BE2C (cell line): ENCODE measurements around the gene RBM27. TPM values are rescaled to one million over a fixed set of nuclear protein-coding genes. Genes with fewer than 3 reads are reported as not detected.
"Not testable (repeated sequence)": the region's sequence is repeated elsewhere in the genome, so short reads cannot be mapped to it uniquely, and the experiment has no call there.

ENCODE experiments used
- DNase-seq: peaks from one replicate; pipeline ENCODE4 v3.0.0-alpha.2; 2020
- H3K27me3 ChIP-seq: fragments of 250-450 bp; sonication (Bioruptor Pico); 2 replicates; pipeline ENCODE4 v1.5.1; 2020; ENCODE audit warnings: mild to moderate bottlenecking
- H3K36me3 ChIP-seq: fragments of 250-450 bp; sonication (Bioruptor Pico); 2 replicates; pipeline ENCODE4 v1.5.1; 2020; ENCODE audit warnings: mild to moderate bottlenecking
- H3K4me1 ChIP-seq: fragments of 250-450 bp; sonication (Bioruptor Pico); 2 replicates; pipeline ENCODE4 v1.5.1; 2020
- H3K4me3 ChIP-seq: 2 replicates; pipeline ENCODE4 v1.5.1; 2011; ENCODE audit warnings: low read depth, low read length
- H3K9me3 ChIP-seq: fragments of 250-450 bp; sonication (Bioruptor Pico); 2 replicates; pipeline ENCODE4 v1.5.1; 2020
- CTCF ChIP-seq: IDR thresholded peaks from 2 replicates; pipeline ENCODE4 v1.5.1; 2012; ENCODE audit warnings: mild to moderate bottlenecking, low read depth, low read length
- polyA plus RNA-seq: library from polyadenylated mRNA; unstranded; fragments of >200 nt; gene quantifications from one replicate; pipeline ENCODE4 v1.2.1, GENCODE V29; 2012; ENCODE audit warnings: low read depth, missing spikeins; ENCODE audit not compliant: insufficient read length, insufficient read depth

Gene RBM27
- 13.3 TPM for polyA plus RNA-seq

GRCh38 chr5:146203011-146203871 lies at the start of gene RBM27:
Gene RBM27 (plus strand): TSS chr5:146203605. CDS start chr5:146203766, 161 bp downstream.
- peak; percentile 94 for DNase-seq
- Histone ChIP-seq H3K4me1 (no peaks in the 10 kb centered on the region), H3K9me3 (no peaks in the 10 kb centered on the region), H3K27me3 (no peaks in the 10 kb centered on the region), H3K36me3 (no peaks in the 10 kb centered on the region), H3K4me3 (peak within 1 kb of the TSS; percentile 73)
- no peak for TF ChIP-seq CTCF

- peaks cover 99% of the 10 kb centered on the region for H3K36me3 ChIP-seq
- no peak for TF ChIP-seq CTCF
Observed at GRCh38 chr5:146158255-146158654, 45.1 kb upstream of the RBM27 start.

GRCh38 chr5:146164382-146164781 lies 39.0 kb upstream of the RBM27 start:
- no peak for TF ChIP-seq CTCF

More at GRCh38 chr5:146158255-146158654, 45.1 kb upstream of the RBM27 start:
- Histone ChIP-seq H3K9me3 (no peaks in the 10 kb centered on the region), H3K27me3 (no peaks in the 10 kb centered on the region), H3K4me3 (no peak overlapping the region), H3K4me1 (no peaks in the 10 kb centered on the region)
- no peak for DNase-seq

GRCh38 chr5:146165460-146165859 lies 37.9 kb upstream of the RBM27 start:
- Histone ChIP-seq H3K4me3 (no peak overlapping the region), H3K36me3 (peaks cover 90% of the 10 kb centered on the region), H3K4me1 (no peaks in the 10 kb centered on the region), H3K9me3 (no peaks in the 10 kb centered on the region), H3K27me3 (no peaks in the 10 kb centered on the region)
- no peak for DNase-seq
- no peak for TF ChIP-seq CTCF

More at GRCh38 chr5:146164382-146164781, 39.0 kb upstream of the RBM27 start:
- H3K36me3 ChIP-seq, result peaks cover 92% of the 10 kb centered on the region
- no peak overlapping the region for H3K4me3 ChIP-seq
- H3K27me3 ChIP-seq, result no peaks in the 10 kb centered on the region
- H3K9me3 ChIP-seq, result no peaks in the 10 kb centered on the region
- no peak for DNase-seq
- no peaks in the 10 kb centered on the region for H3K4me1 ChIP-seq

GRCh38 chr5:146165903-146166302 lies 37.5 kb upstream of the RBM27 start:
- Histone ChIP-seq H3K4me1 (no peaks in the 10 kb centered on the region), H3K9me3 (no peaks in the 10 kb centered on the region), H3K27me3 (no peaks in the 10 kb centered on the region), H3K36me3 (peaks cover 90% of the 10 kb centered on the region), H3K4me3 (no peak overlapping the region)
- no peak for DNase-seq
- TF ChIP-seq CTCF, result no peak

- H3K9me3 ChIP-seq, result no peaks in the 10 kb centered on the region
- DNase-seq, result no peak
- TF ChIP-seq CTCF, result no peak
- H3K36me3 ChIP-seq, result peaks cover 81% of the 10 kb centered on the region
- no peak overlapping the region for H3K4me3 ChIP-seq
- H3K27me3 ChIP-seq, result no peaks in the 10 kb centered on the region
- no peaks in the 10 kb centered on the region for H3K4me1 ChIP-seq
Observed at GRCh38 chr5:146169076-146169475, 34.3 kb upstream of the RBM27 start.

GRCh38 chr5:146173049-146173448 lies 30.4 kb upstream of the RBM27 start:
- not testable (repeated sequence) for H3K4me3 ChIP-seq, H3K9me3 ChIP-seq, H3K4me1 ChIP-seq, H3K27me3 ChIP-seq, DNase-seq
- peaks cover 69% of the 10 kb centered on the region for H3K36me3 ChIP-seq
